Liver (tissue), 9 donors: Measurements from ENCODE around the gene HOXC10. TPM values are rescaled to one million over a fixed set of nuclear protein-coding genes. Genes with fewer than 3 reads are reported as not detected.
A peak's percentile ranks its signal among the peaks of the same experiment; 100 is the strongest.

Source experiments
- DNase-seq: peaks from one replicate; pipeline ENCODE4 v3.0.0-alpha.2; 2017; ENCODE audit warnings: low spot score
- H3K27ac ChIP-seq, 2 donors: one replicate each; pipeline ENCODE4 v1.7.0; 2013; ENCODE audit warnings: inconsistent platforms in 2 of 2, low read length in 2 of 2, control low read depth in 1 of 2, low read depth in 1 of 2, mild to moderate bottlenecking in 1 of 2
- H3K27me3 ChIP-seq, 4 donors: one replicate each; pipeline versions ENCODE4 v1.6.1 to v1.7.0; 2013; ENCODE audit warnings: low read length in 3 of 4, inconsistent platforms in 1 of 4, mild to moderate bottlenecking in 1 of 4, moderate library complexity in 1 of 4; ENCODE audit not compliant: control insufficient read depth in 4 of 4, insufficient read depth in 4 of 4
- H3K36me3 ChIP-seq, 4 donors: one replicate each; pipeline versions ENCODE4 v1.6.1 to v1.7.0; 2013; ENCODE audit warnings: low read length in 3 of 4, mild to moderate bottlenecking in 3 of 4, low read depth in 1 of 4, moderate library complexity in 1 of 4; ENCODE audit not compliant: control insufficient read depth in 4 of 4, insufficient read depth in 3 of 4
- H3K4me1 ChIP-seq, 4 donors: one replicate each; pipeline versions ENCODE4 v1.6.1 to v1.7.0; 2013; ENCODE audit warnings: low read length in 3 of 4, mild to moderate bottlenecking in 3 of 4, moderate library complexity in 1 of 4; ENCODE audit not compliant: control insufficient read depth in 4 of 4, insufficient read depth in 4 of 4
- H3K4me3 ChIP-seq, 3 donors: one replicate each; pipeline versions ENCODE4 v1.6.1 to v1.7.0; 2013; ENCODE audit warnings: low read length in 3 of 3, control low read depth in 1 of 3, low read depth in 1 of 3, mild to moderate bottlenecking in 1 of 3
- H3K9ac ChIP-seq, 2 donors: one replicate each; pipeline ENCODE4 v1.7.0; 2013; ENCODE audit warnings: low read length in 2 of 2, mild to moderate bottlenecking in 2 of 2, moderate library complexity in 2 of 2, control low read depth in 1 of 2, low read depth in 1 of 2
- H3K9me3 ChIP-seq, 4 donors: one replicate each; pipeline versions ENCODE4 v1.6.1 to v1.7.0; 2013; ENCODE audit warnings: low read length in 3 of 4; ENCODE audit not compliant: control insufficient read depth in 4 of 4
- ATF3 ChIP-seq: IDR thresholded peaks from 2 replicates; pipeline ENCODE4 v1.6.1; 2016; ENCODE audit warnings: antibody characterized with exemption
- CTCF ChIP-seq: fragments of 150-350 bp; IDR thresholded peaks from 2 replicates; pipeline ENCODE4 v1.5.1; 2017; ENCODE audit warnings: improper control_type of control experiment, low read depth, low read length; ENCODE audit not compliant: missing input control
- FOXA1 ChIP-seq: IDR thresholded peaks from 2 replicates; pipeline ENCODE4 v1.6.1; 2016; ENCODE audit warnings: antibody characterized with exemption
- GABPA ChIP-seq, 2 donors: IDR thresholded peaks in 1 of 2; conservative IDR thresholded peaks in 1 of 2; 2 replicates each; pipeline ENCODE4 v1.6.1; 2016; ENCODE audit warnings: antibody characterized with exemption in 2 of 2, mild to moderate bottlenecking in 1 of 2, moderate library complexity in 1 of 2
- HNF4G ChIP-seq: IDR thresholded peaks from 2 replicates; pipeline ENCODE4 v1.6.1; 2016; ENCODE audit warnings: antibody characterized with exemption
- JUND ChIP-seq, 2 donors: IDR thresholded peaks; 2 replicates each; pipeline ENCODE4 v1.6.1; 2016; ENCODE audit warnings: antibody characterized with exemption in 2 of 2
- REST ChIP-seq: IDR thresholded peaks from 2 replicates; pipeline ENCODE4 v1.6.1; 2016; ENCODE audit warnings: antibody characterized with exemption, mild to moderate bottlenecking
- SP1 ChIP-seq: IDR thresholded peaks from 2 replicates; pipeline ENCODE4 v1.6.1; 2018; ENCODE audit warnings: antibody characterized with exemption, mild to moderate bottlenecking
- ZBTB33 ChIP-seq: IDR thresholded peaks from 2 replicates; pipeline ENCODE4 v1.6.1; 2016; ENCODE audit warnings: antibody characterized with exemption
- WGBS: extraction: QIAGEN DNeasy Blood & Tissue Kit; methylation state at CpG from one replicate; pipeline ENCODE4 v1.1.7; 2013; 5-methylcytosine and 5-hydroxymethylcytosine counted together
- polyA plus RNA-seq, 2 donors: library from polyadenylated mRNA; stranded (reverse) in 1 of 2; unstranded in 1 of 2; fragments of 200-250 nt in 1 of 2; fragments of >200 nt in 1 of 2; fragmentation: Nextera tagmentation in 1 of 2; extraction: Ambion mirVana in 1 of 2; gene quantifications; one replicate each; pipeline versions ENCODE4 v1.2.1 to v1.2.3, GENCODE V29; 2013 to 2015
- total RNA-seq, 2 donors: library from RNA; depleted of rRNA; stranded (reverse); fragments of >200 nt; gene quantifications; one replicate each; pipeline ENCODE4 v1.2.3, GENCODE V29; 2014
- donor health status: healthy.
- donor health status: healthy.
- donor health status: healthy.
- donor health status: healthy.
- donor health status: healthy.

Gene HOXC10
- total and polyA plus RNA-seq, 4 donors, result not detected

- TF ChIP-seq ATF3 (no peak), JUND (IDR thresholded peaks at IDR 0.05) (no peak), GABPA (IDR thresholded peaks at IDR 0.05 in 1 of 2, conservative IDR thresholded peaks at IDR 0.05 in 1 of 2) (no peak)
Measured at GRCh38 chr12:53973236-53974042, 11.5 kb upstream of the HOXC10 start (continued).

DNA sequence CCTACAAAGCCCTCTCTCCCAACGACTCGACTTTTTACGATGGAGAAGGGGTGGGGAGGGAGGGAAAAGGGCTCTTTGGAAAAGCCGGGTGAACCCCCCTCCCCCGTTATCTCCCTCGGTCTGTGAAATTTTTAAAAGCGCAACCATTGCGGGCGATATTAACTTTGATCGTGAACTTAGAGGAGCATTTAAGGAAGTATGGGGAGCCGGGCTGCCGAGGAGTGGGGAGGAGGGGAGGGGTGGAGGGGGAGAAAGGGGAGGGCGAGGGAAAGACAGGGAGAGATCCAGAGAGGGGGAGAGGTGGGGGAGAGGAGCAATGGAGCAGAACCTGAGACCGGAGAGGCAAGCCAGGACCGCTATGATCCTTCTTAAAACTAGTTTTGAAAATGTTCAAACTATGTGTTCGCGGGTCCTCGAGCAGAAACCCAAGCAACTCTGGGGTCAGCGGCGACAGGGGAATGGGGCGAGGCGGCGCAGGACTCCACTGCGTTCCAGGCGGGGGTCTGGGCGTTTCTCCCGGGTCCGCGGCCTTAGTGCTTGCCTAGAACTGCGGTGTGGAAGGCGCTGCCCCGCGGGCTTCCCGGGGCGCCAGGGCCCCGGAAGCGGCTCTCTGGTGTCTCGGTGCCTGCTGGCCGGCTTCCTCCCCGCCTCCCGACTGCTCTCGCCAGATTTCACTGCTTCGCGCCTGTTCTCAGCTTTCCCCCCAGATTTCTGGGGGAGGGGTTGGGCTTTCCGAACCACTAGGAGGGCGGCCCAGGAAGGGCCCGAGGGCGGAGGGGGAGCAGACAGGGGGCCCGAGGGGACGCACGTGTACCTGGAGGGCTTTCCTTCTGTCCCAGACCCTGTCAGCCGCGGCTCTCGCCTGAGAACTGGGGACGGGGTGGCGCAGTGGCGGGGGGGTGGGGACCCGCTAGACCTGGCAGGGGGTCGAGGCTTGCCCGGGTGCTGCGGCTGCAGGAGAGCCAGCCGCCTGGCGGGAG lies 10.6 kb upstream of the HOXC10 start, which contains the start of gene HOTAIR:
HOTAIR (minus strand) TSS at position 871 of the 980 bp plus-strand sequence.
- no peaks in the 10 kb centered on the region for H3K9me3 ChIP-seq
- no peak for DNase-seq
- peaks cover 5 to 48% (median 29%) of the 10 kb centered on the region in 4 donors for H3K27me3 ChIP-seq
- no peak for TF ChIP-seq FOXA1
- TF ChIP-seq REST, result no peak
- no peak for TF ChIP-seq SP1
- H3K36me3 ChIP-seq, result no peaks in the 10 kb centered on the region
- H3K4me1 ChIP-seq, result peaks cover 0 to 10% (median 4%) of the 10 kb centered on the region in 4 donors
- H3K27ac ChIP-seq, result no peak within 1 kb of the TSS
- no peak within 1 kb of the TSS for H3K9ac ChIP-seq
- WGBS, result 5% methylated on average over 63 of the region's 63 CpGs
- peak within 1 kb of the TSS in 1 of 3 donors; percentile 16 for H3K4me3 ChIP-seq

- TF ChIP-seq JUND (IDR thresholded peaks at IDR 0.05) (no peak), CTCF (no peak), HNF4G (no peak), ZBTB33 (no peak)
- H3K4me3 ChIP-seq, result peak overlapping the region in 1 of 3 donors; percentile 16
- WGBS, result 5% methylated on average over 25 of the region's 25 CpGs
- H3K36me3 ChIP-seq, result no peaks in the 10 kb centered on the region
- H3K9ac ChIP-seq, result no peak overlapping the region
- H3K27ac ChIP-seq, result no peak overlapping the region
- H3K9me3 ChIP-seq, result no peaks in the 10 kb centered on the region
- H3K4me1 ChIP-seq, result peaks cover 0 to 10% (median 4%) of the 10 kb centered on the region in 4 donors
- no peak for DNase-seq
- H3K27me3 ChIP-seq, result peaks cover 5 to 44% (median 31%) of the 10 kb centered on the region in 4 donors
Measured at GRCh38 chr12:53975064-53975471, 9.9 kb upstream of the HOXC10 start.
